ENCODE results near the gene AMN1.

AMN1 gene

GRCh38 chr12:31728289-31728916 lies 418 bp downstream of the AMN1 start (continued):
- TF ChIP-seq PRDM10 (tag by site-specific recombination; IDR thresholded peaks at IDR 0.05) (peak; percentile 63), ZNF398 (tag by site-specific recombination; IDR thresholded peaks at IDR 0.05) (peak; percentile 65), ZBTB48 (tag by site-specific recombination; IDR thresholded peaks at IDR 0.05) (no peak), ZNF341 (tag by site-specific recombination; IDR thresholded peaks at IDR 0.05; ENCODE audit: low read depth) (peak; percentile 95), SCRT2 (tag by site-specific recombination; IDR thresholded peaks at IDR 0.05) (no peak), HOXD13 (CRISPR knock-in tag; IDR thresholded peaks at IDR 0.05; ENCODE audit: borderline replicate concordance) (no peak), ZNF571 (tag by site-specific recombination; IDR thresholded peaks at IDR 0.05) (no peak), ZNF23 (tag by site-specific recombination; IDR thresholded peaks at IDR 0.05; ENCODE audit: borderline replicate concordance) (no peak), KLF16 (tag by site-specific recombination; IDR thresholded peaks at IDR 0.05) (no peak), BCL11B (tag by site-specific recombination; IDR thresholded peaks at IDR 0.05; ENCODE audit: low read depth) (no peak), ZNF629 (tag by site-specific recombination; IDR thresholded peaks at IDR 0.05) (no peak), HOXC10 (CRISPR knock-in tag; IDR thresholded peaks at IDR 0.05) (no peak), ZNF335 (tag by site-specific recombination; conservative IDR thresholded peaks at IDR 0.05) (peak; percentile 40; the same call in 1 of the 2 replicates), FEZF1 (tag by site-specific recombination; IDR thresholded peaks at IDR 0.05) (no peak), ZNF560 (tag by site-specific recombination; IDR thresholded peaks at IDR 0.05; ENCODE audit: borderline replicate concordance) (no peak), SP7 (tag by site-specific recombination; IDR thresholded peaks at IDR 0.05) (no peak), GFI1B (tag by site-specific recombination; IDR thresholded peaks at IDR 0.05) (peak; percentile 48; the same call in 1 of the 2 replicates), ZNF146 (tag by site-specific recombination; IDR thresholded peaks at IDR 0.05) (no peak)
- TF ChIP-seq, protein P1, sequence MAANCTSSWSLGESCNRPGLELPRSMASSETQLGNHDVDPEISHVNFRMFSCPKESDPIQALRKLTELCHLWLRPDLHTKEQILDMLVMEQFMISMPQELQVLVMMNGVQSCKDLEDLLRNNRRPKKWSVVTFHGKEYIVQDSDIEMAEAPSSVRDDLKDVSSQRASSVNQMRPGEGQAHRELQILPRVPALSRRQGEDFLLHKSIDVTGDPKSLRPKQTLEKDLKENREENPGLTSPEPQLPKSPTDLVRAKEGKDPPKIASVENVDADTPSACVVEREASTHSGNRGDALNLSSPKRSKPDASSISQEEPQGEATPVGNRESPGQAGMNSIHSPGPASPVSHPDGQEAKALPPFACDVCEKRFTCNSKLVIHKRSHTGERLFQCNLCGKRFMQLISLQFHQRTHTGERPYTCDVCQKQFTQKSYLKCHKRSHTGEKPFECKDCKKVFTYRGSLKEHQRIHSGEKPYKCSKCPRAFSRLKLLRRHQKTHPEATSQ (tag by site-specific recombination; IDR thresholded peaks at IDR 0.05): no peak

- H3K9me3 ChIP-seq (ENCODE audit: control insufficient read depth, insufficient read depth, low read depth, low read length): no peaks in the 10 kb centered on the region
- POLR2A ChIA-PET: no interaction called here
- no peaks in the 10 kb centered on the region for H3K4me1 ChIP-seq (ENCODE audit: control insufficient read depth, insufficient read depth, low read length)
- CTCF ChIA-PET: interaction anchor here (0.5 to 1.1 kb wide), 2 partner anchors 45 to 386 kb away, joined by 3 to 4 read pairs; no protein-coding TSS in a partner anchor
- TF ChIP-seq ZNF549 (tag by site-specific recombination; IDR thresholded peaks at IDR 0.05): no peak
- no peak for TF ChIP-seq ZNF18 (tag by site-specific recombination; IDR thresholded peaks at IDR 0.05)
- no peak for TF ChIP-seq ZNF560 (tag by site-specific recombination; IDR thresholded peaks at IDR 0.05; ENCODE audit: borderline replicate concordance)
- H3K36me3 ChIP-seq (ENCODE audit: control insufficient read depth in 2 of 2, insufficient read depth in 1 of 2, low read length in 2 of 2): no peaks in the 10 kb centered on the region
- H3K4me3 ChIP-seq (ENCODE audit: low read depth, low read length): no peak overlapping the region
- H3K27ac ChIP-seq (ENCODE audit: extremely low read depth, low read depth, low read length): no peak overlapping the region
Measured at GRCh38 chr12:31727192-31727591, 1.6 kb downstream of the AMN1 start.
